SK-N-SH (cell line): ENCODE measurements around the gene MRPL12. TPM values are rescaled to one million over a fixed set of nuclear protein-coding genes. Genes with fewer than 3 reads are reported as not detected.
"Not testable (repeated sequence)": the region's sequence is repeated elsewhere in the genome, so short reads cannot be mapped to it uniquely, and the experiment has no call there.

Experiments
- CTCF ChIA-PET: fragments of 300-600, 350-600 bp; formaldehyde crosslinking; extraction: SDS; loops from one replicate; lab custom pipeline; 2021; lab: Yijun Ruan, JAX
- POLR2A ChIA-PET: fragments of 350-600 bp; sonication (Branson Sonifier 250); formaldehyde crosslinking; extraction: SDS; loops from one replicate; lab custom pipeline; 2020; ENCODE audit warnings: antibody characterized with exemption, inconsistent platforms; lab: Yijun Ruan, JAX
- DNase-seq: peaks from one replicate; pipeline ENCODE4 v3.0.0; 2012
- H2AFZ ChIP-seq: fragments of 200-600 bp; sonication (generic); 2 replicates; pipeline ENCODE4 v1.8.1; 2016; ENCODE audit warnings: antibody characterized with exemption, mild to moderate bottlenecking, low read depth
- H3F3A ChIP-seq: fragments of 200-600 bp; sonication (generic); replicated peaks from 2 replicates; pipeline ENCODE3; 2016; ENCODE audit warnings: antibody characterized with exemption, mild to moderate bottlenecking; ENCODE audit not compliant: insufficient read depth
- H3K27ac ChIP-seq, 2 experiments: fragments of 200-500 bp in 1 of 2; fragments of 200-600 bp in 1 of 2; sonication (Bioruptor generic) in 1 of 2; sonication (generic), shearing (Covaris generic) in 1 of 2; 2 replicates each; pipeline versions ENCODE4 v1.5.1 to v1.6.1; 2014 to 2016; ENCODE audit warnings: low read depth in 2 of 2, inconsistent platforms in 1 of 2, low read length in 1 of 2, mild to moderate bottlenecking in 1 of 2, mixed read lengths in 1 of 2
- H3K27me3 ChIP-seq: fragments of 200-600 bp; sonication (generic), shearing (Covaris generic); 2 replicates; pipeline ENCODE4 v1.6.1; 2016; ENCODE audit warnings: mixed run types; ENCODE audit not compliant: insufficient read depth
- H3K36me3 ChIP-seq, 2 experiments: fragments of 200-500 bp in 1 of 2; fragments of 200-600 bp in 1 of 2; sonication (Bioruptor generic) in 1 of 2; sonication (generic) in 1 of 2; replicated peaks in 1 of 2; 2 replicates each; pipeline versions ENCODE3 to v1.5.1; 2014 to 2016; ENCODE audit warnings: low read length in 1 of 2, mild to moderate bottlenecking in 1 of 2; ENCODE audit not compliant: insufficient read depth in 2 of 2, control insufficient read depth in 1 of 2
- H3K4me1 ChIP-seq, 2 experiments: fragments of 200-500 bp in 1 of 2; fragments of 200-600 bp in 1 of 2; sonication (Bioruptor generic) in 1 of 2; sonication (generic), shearing (Covaris generic) in 1 of 2; 2 replicates each; pipeline versions ENCODE4 v1.5.1 to v1.6.1; 2014 to 2016; ENCODE audit warnings: low read depth in 1 of 2, low read length in 1 of 2, mixed run types in 1 of 2; ENCODE audit not compliant: insufficient read depth in 2 of 2, control insufficient read depth in 1 of 2
- H3K4me2 ChIP-seq: fragments of 200-600 bp; sonication (generic), shearing (Covaris generic); 2 replicates; pipeline ENCODE4 v1.6.1; 2017; ENCODE audit warnings: mixed run types
- H3K4me3 ChIP-seq, 2 experiments: fragments of 200-500 bp in 1 of 2; fragments of 200-600 bp in 1 of 2; sonication (Bioruptor generic) in 1 of 2; sonication (generic), shearing (Covaris generic) in 1 of 2; 2 replicates each; pipeline versions ENCODE4 v1.5.1 to v1.8.1; 2014 to 2016; ENCODE audit warnings: low read depth in 2 of 2, inconsistent platforms in 1 of 2, low read length in 1 of 2, mild to moderate bottlenecking in 1 of 2, mixed read lengths in 1 of 2, moderate library complexity in 1 of 2
- H3K79me2 ChIP-seq: fragments of 200-600 bp; sonication (generic); 2 replicates; pipeline ENCODE4 v1.8.1; 2017; ENCODE audit warnings: mild to moderate bottlenecking; ENCODE audit not compliant: insufficient read depth
- H3K9ac ChIP-seq: fragments of 200-600 bp; sonication (generic); 2 replicates; pipeline ENCODE4 v1.6.1; 2017; ENCODE audit warnings: mixed run types
- H3K9me2 ChIP-seq: fragments of 200-600 bp; sonication (generic); 2 replicates; pipeline ENCODE4 v1.6.1; 2017; ENCODE audit warnings: mixed run types
- H3K9me3 ChIP-seq: fragments of 200-600 bp; sonication (generic); 2 replicates; pipeline ENCODE4 v1.6.1; 2017; ENCODE audit warnings: mixed run types, mild to moderate bottlenecking, moderate library complexity
- H4K20me1 ChIP-seq: fragments of 200-600 bp; sonication (generic); 2 replicates; pipeline ENCODE4 v1.6.1; 2017; ENCODE audit warnings: mild to moderate bottlenecking, mixed run types; ENCODE audit not compliant: insufficient read depth
- CHD2 ChIP-seq: fragments of 150-350 bp; IDR thresholded peaks from 2 replicates; pipeline ENCODE4 v1.6.1; 2018; ENCODE audit warnings: low read length; ENCODE audit not compliant: partially characterized antibody
- EP300 ChIP-seq, 2 experiments: IDR thresholded peaks; 2 replicates each; pipeline versions ENCODE4 v1.4.0 to v1.6.1; 2012; ENCODE audit warnings: borderline replicate concordance in 1 of 2, low read depth in 1 of 2, low read length in 1 of 2
- EZH2phosphoT487 ChIP-seq: fragments of 200-600 bp; sonication (generic); IDR thresholded peaks from 2 replicates; pipeline ENCODE4 v1.6.1; 2017; ENCODE audit warnings: low read depth, mixed run types, mild to moderate bottlenecking, antibody characterized with exemption, moderate library complexity, borderline replicate concordance
- FOSL2 ChIP-seq: IDR thresholded peaks from 2 replicates; pipeline ENCODE4 v1.4.0; 2012; ENCODE audit warnings: low read depth, mild to moderate bottlenecking, moderate library complexity, borderline replicate concordance
- FOXJ3 ChIP-seq: sonication (generic); formaldehyde crosslinking; IDR thresholded peaks from 2 replicates; pipeline ENCODE4 v1.5.1; 2020; ENCODE audit warnings: mild to moderate bottlenecking, missing genetic modification reagents
- FOXM1 ChIP-seq: IDR thresholded peaks from 2 replicates; pipeline ENCODE4 v1.4.0; 2012; ENCODE audit warnings: low read depth, mild to moderate bottlenecking
- GABPA ChIP-seq: IDR thresholded peaks from 2 replicates; pipeline ENCODE4 v1.4.0; 2012; ENCODE audit warnings: low read depth, mild to moderate bottlenecking
- NRF1 ChIP-seq: IDR thresholded peaks from 2 replicates; pipeline ENCODE4 v1.6.1; 2012; ENCODE audit warnings: low read depth, mild to moderate bottlenecking, low read length
- POLR2AphosphoS5 ChIP-seq: IDR thresholded peaks from 2 replicates; pipeline ENCODE4 v1.6.1; 2012; ENCODE audit warnings: low read depth, low read length
- RAD21 ChIP-seq: IDR thresholded peaks from 2 replicates; pipeline ENCODE4 v1.6.1; 2012; ENCODE audit warnings: mild to moderate bottlenecking, low read length
- RCOR1 ChIP-seq: fragments of 150-350 bp; IDR thresholded peaks from 2 replicates; pipeline ENCODE4 v1.6.1; 2017; ENCODE audit warnings: antibody characterized with exemption, low read length
- TAF1 ChIP-seq: IDR thresholded peaks from 2 replicates; pipeline ENCODE4 v1.6.1; 2012; ENCODE audit warnings: low read depth, mild to moderate bottlenecking, low read length, moderate library complexity, borderline replicate concordance
- TEAD4 ChIP-seq: IDR thresholded peaks from 2 replicates; pipeline ENCODE4 v1.4.0; 2012; ENCODE audit warnings: mild to moderate bottlenecking, borderline replicate concordance; ENCODE audit not compliant: insufficient read depth
- WGBS: methylation state at CpG from one replicate; pipeline ENCODE4 v1.1.6; 2017; ENCODE audit warnings: low lambda C conversion rate; 5-methylcytosine and 5-hydroxymethylcytosine counted together
- polyA plus RNA-seq, 3 experiments: library from polyadenylated mRNA; depleted of rRNA; stranded (reverse); fragments of >200 nt; gene quantifications; 2 replicates each; pipeline ENCODE4 v1.2.3, GENCODE V29; 2012
- TF ChIP-seq, protein P1 (sequence below): IDR thresholded peaks from 2 replicates; pipeline ENCODE4; 2012
- TF ChIP-seq, protein P2 (sequence below): fragments of 200-600 bp; sonication (generic); IDR thresholded peaks from 2 replicates; pipeline ENCODE4 v1.6.1; 2017; ENCODE audit warnings: antibody characterized with exemption, mild to moderate bottlenecking, moderate library complexity
- TF ChIP-seq, protein P3 (sequence below): IDR thresholded peaks from 2 replicates; pipeline ENCODE4 v1.4.0; 2012; ENCODE audit warnings: low read depth
- TF ChIP-seq, protein P4 (sequence below): IDR thresholded peaks from 2 replicates; pipeline ENCODE4 v1.4.0; 2012; ENCODE audit warnings: low read depth, borderline replicate concordance

MRPL12 gene
- polyA plus RNA-seq, 1 of the 3 experiments (the other 2 are of a cell fraction): 322 TPM

DNA sequence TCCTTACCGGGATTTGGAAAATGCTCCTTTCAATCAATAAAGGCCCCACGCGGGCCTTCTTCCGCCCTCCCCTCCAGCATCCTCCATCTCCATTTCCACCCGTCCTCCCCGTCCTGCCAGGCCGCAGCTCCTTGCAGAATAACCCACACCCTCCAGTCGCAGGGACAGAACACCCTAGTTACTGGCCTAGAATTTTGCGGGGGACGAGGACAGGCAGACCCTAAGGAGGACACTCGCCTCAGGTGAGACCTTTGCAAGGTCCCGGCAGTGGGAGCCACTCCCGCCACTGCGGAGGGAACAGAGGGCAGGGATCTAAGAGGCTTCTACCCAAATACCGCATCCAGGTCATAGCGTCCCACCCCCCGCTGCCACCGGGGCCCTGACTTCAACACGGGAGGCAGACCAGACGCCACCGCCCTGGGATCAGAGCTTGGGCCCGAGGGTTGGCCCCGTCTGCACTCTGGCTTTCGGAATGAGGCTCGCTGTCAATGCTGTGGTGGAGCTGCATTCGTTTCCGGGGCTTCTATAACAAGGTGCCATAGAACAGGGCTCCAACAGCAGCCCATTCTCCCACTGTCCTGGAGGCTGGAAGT is 35.7 kb downstream of the MRPL12 start:
- Histone ChIP-seq H4K20me1 (no peaks in the 10 kb centered on the region), H3K9me2 (no peaks in the 10 kb centered on the region), H2AFZ (no peak overlapping the region), H3K9me3 (no peaks in the 10 kb centered on the region), H3F3A (no peaks in the 10 kb centered on the region), H3K27ac (no peak overlapping the region), H3K4me1 (peaks cover 0 to 12% of the 10 kb centered on the region in 2 experiments; a peak in 1 of 4 replicates), H3K4me2 (no peak overlapping the region), H3K36me3 (no peaks in the 10 kb centered on the region), H3K9ac (no peak overlapping the region), H3K79me2 (no peaks in the 10 kb centered on the region), H3K4me3 (no peak overlapping the region), H3K27me3 (no peaks in the 10 kb centered on the region)
- WGBS: 90% methylated on average over 19 of the region's 27 CpGs
- TF ChIP-seq FOXJ3 (CRISPR knock-in tag) (no peak), EP300 (IDR thresholded peaks at IDR 0.05; ENCODE audit: borderline replicate concordance in 1 of 2, low read depth in 1 of 2, low read length in 1 of 2) (no peak), RAD21 (no peak), GABPA (no peak), TAF1 (no peak), FOSL2 (no peak), CHD2 (no peak), TEAD4 (no peak), POLR2AphosphoS5 (no peak), RCOR1 (no peak), EZH2phosphoT487 (no peak), NRF1 (no peak), FOXM1 (no peak)
- TF ChIP-seq, protein P1, sequence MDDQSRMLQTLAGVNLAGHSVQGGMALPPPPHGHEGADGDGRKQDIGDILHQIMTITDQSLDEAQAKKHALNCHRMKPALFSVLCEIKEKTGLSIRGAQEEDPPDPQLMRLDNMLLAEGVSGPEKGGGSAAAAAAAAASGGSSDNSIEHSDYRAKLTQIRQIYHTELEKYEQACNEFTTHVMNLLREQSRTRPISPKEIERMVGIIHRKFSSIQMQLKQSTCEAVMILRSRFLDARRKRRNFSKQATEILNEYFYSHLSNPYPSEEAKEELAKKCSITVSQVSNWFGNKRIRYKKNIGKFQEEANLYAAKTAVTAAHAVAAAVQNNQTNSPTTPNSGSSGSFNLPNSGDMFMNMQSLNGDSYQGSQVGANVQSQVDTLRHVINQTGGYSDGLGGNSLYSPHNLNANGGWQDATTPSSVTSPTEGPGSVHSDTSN: no peak
- TF ChIP-seq, protein P2, sequence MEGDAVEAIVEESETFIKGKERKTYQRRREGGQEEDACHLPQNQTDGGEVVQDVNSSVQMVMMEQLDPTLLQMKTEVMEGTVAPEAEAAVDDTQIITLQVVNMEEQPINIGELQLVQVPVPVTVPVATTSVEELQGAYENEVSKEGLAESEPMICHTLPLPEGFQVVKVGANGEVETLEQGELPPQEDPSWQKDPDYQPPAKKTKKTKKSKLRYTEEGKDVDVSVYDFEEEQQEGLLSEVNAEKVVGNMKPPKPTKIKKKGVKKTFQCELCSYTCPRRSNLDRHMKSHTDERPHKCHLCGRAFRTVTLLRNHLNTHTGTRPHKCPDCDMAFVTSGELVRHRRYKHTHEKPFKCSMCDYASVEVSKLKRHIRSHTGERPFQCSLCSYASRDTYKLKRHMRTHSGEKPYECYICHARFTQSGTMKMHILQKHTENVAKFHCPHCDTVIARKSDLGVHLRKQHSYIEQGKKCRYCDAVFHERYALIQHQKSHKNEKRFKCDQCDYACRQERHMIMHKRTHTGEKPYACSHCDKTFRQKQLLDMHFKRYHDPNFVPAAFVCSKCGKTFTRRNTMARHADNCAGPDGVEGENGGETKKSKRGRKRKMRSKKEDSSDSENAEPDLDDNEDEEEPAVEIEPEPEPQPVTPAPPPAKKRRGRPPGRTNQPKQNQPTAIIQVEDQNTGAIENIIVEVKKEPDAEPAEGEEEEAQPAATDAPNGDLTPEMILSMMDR: no peak
- TF ChIP-seq, protein P3, sequence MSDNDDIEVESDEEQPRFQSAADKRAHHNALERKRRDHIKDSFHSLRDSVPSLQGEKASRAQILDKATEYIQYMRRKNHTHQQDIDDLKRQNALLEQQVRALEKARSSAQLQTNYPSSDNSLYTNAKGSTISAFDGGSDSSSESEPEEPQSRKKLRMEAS: no peak
- TF ChIP-seq, protein P4, sequence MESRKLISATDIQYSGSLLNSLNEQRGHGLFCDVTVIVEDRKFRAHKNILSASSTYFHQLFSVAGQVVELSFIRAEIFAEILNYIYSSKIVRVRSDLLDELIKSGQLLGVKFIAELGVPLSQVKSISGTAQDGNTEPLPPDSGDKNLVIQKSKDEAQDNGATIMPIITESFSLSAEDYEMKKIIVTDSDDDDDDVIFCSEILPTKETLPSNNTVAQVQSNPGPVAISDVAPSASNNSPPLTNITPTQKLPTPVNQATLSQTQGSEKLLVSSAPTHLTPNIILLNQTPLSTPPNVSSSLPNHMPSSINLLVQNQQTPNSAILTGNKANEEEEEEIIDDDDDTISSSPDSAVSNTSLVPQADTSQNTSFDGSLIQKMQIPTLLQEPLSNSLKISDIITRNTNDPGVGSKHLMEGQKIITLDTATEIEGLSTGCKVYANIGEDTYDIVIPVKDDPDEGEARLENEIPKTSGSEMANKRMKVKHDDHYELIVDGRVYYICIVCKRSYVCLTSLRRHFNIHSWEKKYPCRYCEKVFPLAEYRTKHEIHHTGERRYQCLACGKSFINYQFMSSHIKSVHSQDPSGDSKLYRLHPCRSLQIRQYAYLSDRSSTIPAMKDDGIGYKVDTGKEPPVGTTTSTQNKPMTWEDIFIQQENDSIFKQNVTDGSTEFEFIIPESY: no peak
- DNase-seq: no peak
- ChIA-PET POLR2A (no interaction called here), CTCF (interaction anchor here (1.1 to 1.8 kb wide), 6 partner anchors 14 to 128 kb away, joined by 3 to 4 read pairs (median 4); partner anchors contain the start of gene MCRIP1)

DNA sequence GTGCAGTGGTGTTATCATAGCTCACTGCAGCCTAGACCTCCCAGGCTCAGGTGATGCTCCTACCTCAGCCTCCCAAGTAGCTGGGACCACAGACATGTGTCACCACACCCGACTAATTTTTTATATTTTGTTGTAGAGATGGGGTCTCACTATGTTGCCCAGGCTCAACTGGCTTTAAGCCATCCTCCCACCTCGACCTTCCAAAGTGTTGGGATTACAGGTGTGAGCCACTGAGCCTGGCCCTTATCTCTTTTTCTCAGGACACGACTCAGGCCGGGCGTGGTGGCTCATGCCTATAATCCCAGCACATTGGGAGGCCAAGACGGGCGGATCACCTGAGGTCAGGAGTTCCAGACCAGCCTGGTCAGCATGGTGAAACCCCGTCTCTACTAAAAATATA is 36.4 kb downstream of the MRPL12 start:
- H3K36me3 ChIP-seq, H2AFZ ChIP-seq, DNase-seq, H3K9me3 ChIP-seq, H3K79me2 ChIP-seq, H3K9me2 ChIP-seq, H4K20me1 ChIP-seq, H3K9ac ChIP-seq, H3F3A ChIP-seq, H3K27me3 ChIP-seq, H3K4me3 ChIP-seq, H3K27ac ChIP-seq, H3K4me2 ChIP-seq, POLR2A ChIA-PET: not testable (repeated sequence)
- H3K4me1 ChIP-seq: peaks cover 0 to 10% of the 10 kb centered on the region in 2 experiments; a peak in 1 of 4 replicates
- WGBS: 84% methylated on average over 8 of the region's 8 CpGs
- CTCF ChIA-PET: interaction anchor here (1.0 to 1.4 kb wide), 3 partner anchors 27 to 94 kb away, joined by 3 to 4 read pairs (median 3); partner anchors contain the start of gene MCRIP1
